ENCODE results near the gene EHMT1. TPM values are rescaled to one million over a fixed set of nuclear protein-coding genes. Genes with fewer than 3 reads are reported as not detected.
A peak's percentile ranks its signal among the peaks of the same experiment; 100 is the strongest.

The EHMT1 gene
- polyA plus RNA-seq, 3 donors: 10.1 to 46.5 (median 15.0) TPM

GRCh38 chr9:137755261-137755927 lies 136.6 kb downstream of the EHMT1 start:
- no peak overlapping the region for H3K27ac ChIP-seq (ENCODE audit: low read depth in 1 of 2, low read length in 2 of 2)
- H3K4me2 ChIP-seq (replicated peaks; ENCODE audit: extremely low read depth, low read length, poor library complexity, severe bottlenecking): no peak overlapping the region
- H3K36me3 ChIP-seq (replicated peaks in 1 of 2; ENCODE audit: control insufficient read depth in 1 of 2, insufficient read depth in 2 of 2, low read length in 2 of 2): peaks cover 89 to 100% of the 10 kb centered on the region in 2 donors
- WGBS (ENCODE audit: insufficient coverage): 100% methylated on average over 4 of the region's 7 CpGs
- peaks cover 94 to 98% of the 10 kb centered on the region in 2 donors for H3K36me3 Mint-ChIP-seq
- intact Hi-C loops (cut with micrococcal nuclease): no loop called here
- peaks cover 12 to 20% of the 10 kb centered on the region in 2 donors for H3K9me3 ChIP-seq (replicated peaks in 1 of 2; ENCODE audit: control insufficient read depth in 1 of 2, insufficient read depth in 1 of 2, low read length in 2 of 2)
- H4K20me1 ChIP-seq (ENCODE audit: insufficient read depth, low read length): peaks cover 4% of the 10 kb centered on the region
- no peaks in the 10 kb centered on the region for H3K79me2 ChIP-seq (ENCODE audit: insufficient read depth, low read length)
- H3K4me1 Mint-ChIP-seq: no peaks in the 10 kb centered on the region
- H3K9me3 Mint-ChIP-seq: peaks cover 13 to 28% (median 19%) of the 10 kb centered on the region in 7 donors
- H2AFZ ChIP-seq (ENCODE audit: insufficient read depth, low read depth, low read length, poor library complexity, severe bottlenecking): no peak overlapping the region
- no peaks in the 10 kb centered on the region for H3K27me3 Mint-ChIP-seq (ENCODE audit: low read depth in 3 of 3)
- no peaks in the 10 kb centered on the region for H3K4me1 ChIP-seq (ENCODE audit: control insufficient read depth in 1 of 2, insufficient read depth in 2 of 2, low read length in 2 of 2)
- H3K27ac Mint-ChIP-seq: peak overlapping the region in 2 of 7 donors; percentile 60 to 76
- no peak overlapping the region for H3K4me3 ChIP-seq (replicated peaks in 1 of 3; ENCODE audit: low read depth in 2 of 3, low read length in 3 of 3)
- H3K9ac ChIP-seq (ENCODE audit: insufficient read depth, low read length, poor library complexity, severe bottlenecking): no peak overlapping the region
- no peaks in the 10 kb centered on the region for H3K27me3 ChIP-seq (ENCODE audit: control insufficient read depth in 2 of 2, insufficient read depth in 2 of 2, low read length in 2 of 2)
- no peak for TF ChIP-seq CTCF (IDR thresholded peaks at IDR 0.05)
- no peak for DNase-seq
- no peak overlapping the region for H3K4me3 Mint-ChIP-seq

- no peaks in the 10 kb centered on the region for H3K4me1 ChIP-seq (ENCODE audit: control insufficient read depth in 1 of 2, insufficient read depth in 2 of 2, low read length in 2 of 2)
- H3K27me3 ChIP-seq (ENCODE audit: control insufficient read depth in 2 of 2, insufficient read depth in 2 of 2, low read length in 2 of 2): no peaks in the 10 kb centered on the region
- TF ChIP-seq CTCF (IDR thresholded peaks at IDR 0.05): no peak
- Mint-ChIP-seq H3K27me3 (ENCODE audit: low read depth in 3 of 3) (no peaks in the 10 kb centered on the region), H3K4me3 (no peak overlapping the region), H3K9me3 (peaks cover 13 to 28% (median 19%) of the 10 kb centered on the region in 7 donors), H3K36me3 (peaks cover 91 to 98% of the 10 kb centered on the region in 2 donors), H3K4me1 (no peaks in the 10 kb centered on the region), H3K27ac (no peak overlapping the region)
- DNase-seq: no peak
- WGBS (ENCODE audit: insufficient coverage): 100% methylated on average over 5 of the region's 13 CpGs
- H3K4me3 ChIP-seq (replicated peaks in 1 of 3; ENCODE audit: low read depth in 2 of 3, low read length in 3 of 3): no peak overlapping the region
- peaks cover 4% of the 10 kb centered on the region for H4K20me1 ChIP-seq (ENCODE audit: insufficient read depth, low read length)
- no peak overlapping the region for H3K9ac ChIP-seq (ENCODE audit: insufficient read depth, low read length, poor library complexity, severe bottlenecking)
- peaks cover 88 to 98% of the 10 kb centered on the region in 2 donors for H3K36me3 ChIP-seq (replicated peaks in 1 of 2; ENCODE audit: control insufficient read depth in 1 of 2, insufficient read depth in 2 of 2, low read length in 2 of 2)
- no peaks in the 10 kb centered on the region for H3K79me2 ChIP-seq (ENCODE audit: insufficient read depth, low read length)
- intact Hi-C loops (cut with micrococcal nuclease): no loop called here
- H3K4me2 ChIP-seq (replicated peaks; ENCODE audit: extremely low read depth, low read length, poor library complexity, severe bottlenecking): no peak overlapping the region
- H3K9me3 ChIP-seq (replicated peaks in 1 of 2; ENCODE audit: control insufficient read depth in 1 of 2, insufficient read depth in 1 of 2, low read length in 2 of 2): peaks cover 12 to 20% of the 10 kb centered on the region in 2 donors
- no peak overlapping the region for H2AFZ ChIP-seq (ENCODE audit: insufficient read depth, low read depth, low read length, poor library complexity, severe bottlenecking)
- H3K27ac ChIP-seq (ENCODE audit: low read depth in 1 of 2, low read length in 2 of 2): no peak overlapping the region
Observed at GRCh38 chr9:137756045-137756744, 137.4 kb downstream of the EHMT1 start.
